OCI-LY7 (cell line): ENCODE results near the gene TCF23. TPM values are rescaled to one million over a fixed set of nuclear protein-coding genes. Genes with fewer than 3 reads are reported as not detected.
"Not testable (repeated sequence)": the region's sequence is repeated elsewhere in the genome, so short reads cannot be mapped to it uniquely, and the experiment has no call there.

ENCODE experiments used
- BruUV-seq: library from RNA; stranded (reverse); fragments of 400-500 nt; replicated peaks from 2 replicates; lab custom pipeline; 2021; lab: Mats Ljungman, UMichigan
- CTCF ChIA-PET: fragments of 300-600 bp; sonication (Branson Sonifier 250); formaldehyde crosslinking; loops from one replicate; lab custom pipeline; 2022; ENCODE audit warnings: antibody characterized with exemption; ENCODE audit not compliant: unreplicated experiment; lab: Charles Lee
- POLR2A ChIA-PET: fragments of 300-600 bp; sonication (Branson Sonifier 250); formaldehyde crosslinking; loops from one replicate; lab custom pipeline; 2022; ENCODE audit warnings: antibody characterized with exemption; lab: Charles Lee
- DNase-seq: peaks from one replicate; pipeline ENCODE4 v3.0.0-alpha.2; 2015; ENCODE audit warnings: low spot score
- H2AFZ ChIP-seq: fragments of 200-600 bp; sonication (generic), shearing (Covaris generic); 2 replicates; pipeline ENCODE4 v1.6.1; 2014; ENCODE audit warnings: mild to moderate bottlenecking, antibody characterized with exemption, low read length, moderate library complexity
- H3K27ac ChIP-seq: fragments of 200-600 bp; sonication (generic); 2 replicates; pipeline ENCODE4 v1.5.1; 2014; ENCODE audit warnings: mixed run types, low read depth, mild to moderate bottlenecking, moderate library complexity, low read length, inconsistent platforms; ENCODE audit not compliant: poor library complexity, severe bottlenecking
- H3K36me3 ChIP-seq: fragments of 200-600 bp; sonication (generic); 2 replicates; pipeline ENCODE4 v1.6.1; 2014; ENCODE audit warnings: mild to moderate bottlenecking, antibody characterized with exemption, low read length, moderate library complexity, mixed read lengths; ENCODE audit not compliant: insufficient read depth
- H3K4me1 ChIP-seq: fragments of 200-600 bp; sonication (generic); 2 replicates; pipeline ENCODE4 v1.5.1; 2014; ENCODE audit warnings: mild to moderate bottlenecking, low read length; ENCODE audit not compliant: insufficient read depth, poor library complexity, severe bottlenecking
- H3K4me2 ChIP-seq: fragments of 200-600 bp; sonication (generic); 2 replicates; pipeline ENCODE4 v1.6.1; 2014; ENCODE audit warnings: mild to moderate bottlenecking, low read length
- H3K4me3 ChIP-seq: fragments of 200-600 bp; sonication (generic); 2 replicates; pipeline ENCODE4 v1.5.1; 2014; ENCODE audit warnings: mild to moderate bottlenecking, low read depth, low read length; ENCODE audit not compliant: poor library complexity, severe bottlenecking
- H3K79me2 ChIP-seq: fragments of 200-600 bp; sonication (generic); 2 replicates; pipeline ENCODE4 v1.6.1; 2016; ENCODE audit warnings: low read depth, mild to moderate bottlenecking, low read length, moderate library complexity, mixed read lengths; ENCODE audit not compliant: insufficient read depth
- H3K9me2 ChIP-seq: fragments of 200-600 bp; sonication (generic); 2 replicates; pipeline ENCODE4 v1.6.1; 2016; ENCODE audit warnings: mild to moderate bottlenecking, low read length, mixed read lengths; ENCODE audit not compliant: insufficient read depth
- H3K9me3 ChIP-seq: fragments of 200-600 bp; sonication (generic); 2 replicates; pipeline ENCODE4 v1.6.1; 2014; ENCODE audit warnings: mild to moderate bottlenecking, mixed run types, low read length, mixed read lengths
- H4K20me1 ChIP-seq: fragments of 200-600 bp; sonication (generic); 2 replicates; pipeline ENCODE4 v1.6.1; 2014; ENCODE audit warnings: mild to moderate bottlenecking, antibody characterized with exemption, low read length, moderate library complexity, mixed read lengths; ENCODE audit not compliant: insufficient read depth
- EZH2phosphoT487 ChIP-seq: fragments of 200-600 bp; sonication (generic); IDR thresholded peaks from 2 replicates; pipeline ENCODE4 v1.6.1; 2018; ENCODE audit warnings: low read depth, borderline replicate concordance, mild to moderate bottlenecking, mixed run types, antibody characterized with exemption, low read length, moderate library complexity, mixed read lengths
- intact Hi-C: fragments of 100-400 bp; cut with micrococcal nuclease; formaldehyde crosslinking; loops from one replicate; pipeline ENCODE4 v1.10.0; 2022; ENCODE audit not compliant: unreplicated experiment
- total RNA-seq, 2 experiments: library from RNA; depleted of rRNA in 1 of 2; stranded (reverse); fragments of >200 nt in 1 of 2; shearing (Covaris generic) in 1 of 2; gene quantifications; 2 replicates each; pipeline ENCODE4 v1.2.3, GENCODE V29; 2014 to 2022
- TF ChIP-seq, protein P1 (sequence below): fragments of 200-600 bp; sonication (generic); conservative IDR thresholded peaks from 2 replicates; pipeline ENCODE4 v1.5.1; 2014; ENCODE audit warnings: mild to moderate bottlenecking, antibody characterized with exemption, low read length, moderate library complexity, mixed read lengths

TCF23 gene
- total RNA-seq, 2 experiments from 2014 or later, result 0.25 TPM; not detected in 1

DNA sequence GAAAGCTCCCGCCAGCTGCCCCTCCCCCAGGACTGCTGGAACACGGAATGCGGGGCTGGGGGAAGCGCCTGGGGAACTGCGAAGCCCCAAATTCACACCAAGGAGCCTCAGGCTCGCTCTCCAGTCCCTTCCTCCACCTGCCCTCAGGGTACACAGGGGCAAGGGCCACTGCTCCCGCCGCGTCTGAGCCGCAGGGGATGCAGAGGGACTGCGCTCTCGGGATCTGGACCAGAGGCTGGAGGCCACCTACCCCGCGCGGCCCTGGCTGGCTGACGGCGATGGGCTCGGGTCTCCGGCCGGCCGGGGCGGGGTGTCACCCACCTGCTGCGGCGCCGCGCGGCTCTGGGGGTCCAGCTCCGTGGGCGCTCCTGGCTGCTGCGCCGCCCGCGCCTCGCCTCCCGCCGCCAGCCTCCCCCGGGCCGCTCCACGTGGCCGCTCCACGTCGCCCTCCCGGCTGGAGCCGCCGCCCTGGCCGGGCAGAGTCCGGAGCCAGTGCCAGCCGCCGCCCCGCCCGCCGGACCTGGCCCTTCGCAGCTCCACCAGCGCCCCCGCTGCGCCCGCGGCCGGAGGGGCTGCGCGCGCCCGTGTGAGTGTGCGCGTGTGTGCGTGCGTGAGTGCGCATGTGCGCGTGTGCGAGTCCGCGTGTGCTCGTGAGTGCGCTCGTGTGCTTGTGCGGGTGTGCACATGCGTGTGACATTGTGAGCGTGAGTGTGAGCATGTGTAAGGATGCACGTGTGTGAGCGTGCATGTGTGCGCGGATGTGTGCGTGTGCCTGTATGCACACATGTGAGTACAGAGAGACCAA, 30.1 kb upstream of the TCF23 start, which contains the start of gene CGREF1:
TSS of gene CGREF1 (minus strand) at position 604 of the 805 bp plus-strand sequence. CDS start 14,762 bp downstream, outside the sequence.
- CTCF ChIA-PET, result no interaction called here
- TF ChIP-seq, protein P1, sequence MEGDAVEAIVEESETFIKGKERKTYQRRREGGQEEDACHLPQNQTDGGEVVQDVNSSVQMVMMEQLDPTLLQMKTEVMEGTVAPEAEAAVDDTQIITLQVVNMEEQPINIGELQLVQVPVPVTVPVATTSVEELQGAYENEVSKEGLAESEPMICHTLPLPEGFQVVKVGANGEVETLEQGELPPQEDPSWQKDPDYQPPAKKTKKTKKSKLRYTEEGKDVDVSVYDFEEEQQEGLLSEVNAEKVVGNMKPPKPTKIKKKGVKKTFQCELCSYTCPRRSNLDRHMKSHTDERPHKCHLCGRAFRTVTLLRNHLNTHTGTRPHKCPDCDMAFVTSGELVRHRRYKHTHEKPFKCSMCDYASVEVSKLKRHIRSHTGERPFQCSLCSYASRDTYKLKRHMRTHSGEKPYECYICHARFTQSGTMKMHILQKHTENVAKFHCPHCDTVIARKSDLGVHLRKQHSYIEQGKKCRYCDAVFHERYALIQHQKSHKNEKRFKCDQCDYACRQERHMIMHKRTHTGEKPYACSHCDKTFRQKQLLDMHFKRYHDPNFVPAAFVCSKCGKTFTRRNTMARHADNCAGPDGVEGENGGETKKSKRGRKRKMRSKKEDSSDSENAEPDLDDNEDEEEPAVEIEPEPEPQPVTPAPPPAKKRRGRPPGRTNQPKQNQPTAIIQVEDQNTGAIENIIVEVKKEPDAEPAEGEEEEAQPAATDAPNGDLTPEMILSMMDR, result no peak
- no peak for TF ChIP-seq EZH2phosphoT487

DNA sequence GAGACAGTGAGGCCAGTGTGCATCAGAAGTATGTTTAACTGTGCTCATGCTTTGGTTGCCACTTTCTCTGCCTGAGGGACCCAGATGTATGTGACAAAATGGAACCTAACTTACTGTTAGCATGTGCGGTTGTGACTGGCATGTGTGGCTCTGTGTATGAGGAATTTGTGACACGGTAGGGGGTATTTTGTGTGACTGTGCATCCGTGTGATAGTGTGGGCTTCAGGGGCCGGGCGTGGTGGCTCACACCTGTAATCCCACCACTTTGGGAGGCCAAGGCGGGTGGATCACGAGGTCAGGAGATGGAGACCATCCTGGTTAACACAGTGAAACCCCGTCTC, 29.5 kb upstream of the TCF23 start:
- H3K9me3 ChIP-seq, DNase-seq, H3K4me1 ChIP-seq, POLR2A ChIA-PET, H3K36me3 ChIP-seq, H2AFZ ChIP-seq, BruUV-seq, H3K9me2 ChIP-seq, intact Hi-C loops, H3K4me2 ChIP-seq, H4K20me1 ChIP-seq, H3K27ac ChIP-seq, CTCF ChIA-PET, H3K79me2 ChIP-seq, H3K4me3 ChIP-seq: not testable (repeated sequence)

More for the DNA sequence above, 30.1 kb upstream of the TCF23 start, which contains the start of gene CGREF1:
- Histone ChIP-seq H4K20me1 (no peaks in the 10 kb centered on the region), H3K79me2 (no peaks in the 10 kb centered on the region), H3K4me1 (no peaks in the 10 kb centered on the region), H3K4me2 (peak within 1 kb of the TSS; percentile 15; the same call in 1 of the 2 replicates), H3K4me3 (no peak within 1 kb of the TSS), H3K27ac (no peak within 1 kb of the TSS), H2AFZ (no peak within 1 kb of the TSS), H3K9me2 (no peaks in the 10 kb centered on the region), H3K36me3 (no peaks in the 10 kb centered on the region), H3K9me3 (no peaks in the 10 kb centered on the region)
- intact Hi-C loops, result no loop called here
- DNase-seq, result no peak
- POLR2A ChIA-PET, result no interaction called here
- no TSS peak for BruUV-seq

GRCh38 chr2:27121906-27122305, 26.9 kb upstream of the TCF23 start:
- no TSS peak for BruUV-seq
- no peaks in the 10 kb centered on the region for H3K79me2 ChIP-seq
- DNase-seq, result no peak
- H3K9me3 ChIP-seq, result no peaks in the 10 kb centered on the region
- intact Hi-C loops, result no loop called here
- CTCF ChIA-PET, result no interaction called here
- TF ChIP-seq, protein P1, result no peak
- no peak for TF ChIP-seq EZH2phosphoT487
- H3K9me2 ChIP-seq, result no peaks in the 10 kb centered on the region
- no peaks in the 10 kb centered on the region for H4K20me1 ChIP-seq
- POLR2A ChIA-PET, result no interaction called here
- H3K36me3 ChIP-seq, result no peaks in the 10 kb centered on the region
- H3K4me2 ChIP-seq, result no peak overlapping the region
- H2AFZ ChIP-seq, result no peak overlapping the region
- no peaks in the 10 kb centered on the region for H3K4me1 ChIP-seq
- H3K27ac ChIP-seq, result no peak overlapping the region
- no peak overlapping the region for H3K4me3 ChIP-seq
